GM12873 (cell line): ENCODE data around the gene PRKD1.

Experiments used
- CTCF ChIP-seq: IDR thresholded peaks from 2 replicates; pipeline ENCODE4 v1.5.1; 2012; ENCODE audit warnings: low read depth, mild to moderate bottlenecking, moderate library complexity, low read length, control low read depth; ENCODE audit not compliant: insufficient read depth; ENCODE audit errors: missing control alignments

The PRKD1 gene

GRCh38 chr14:29566194-29566593 lies 361.5 kb downstream of the PRKD1 start:
- TF ChIP-seq CTCF, result no peak

GRCh38 chr14:29558516-29558915 lies 369.1 kb downstream of the PRKD1 start:
- TF ChIP-seq CTCF, result no peak

- no peak for TF ChIP-seq CTCF
These were observed 373.3 kb downstream of the PRKD1 start for GRCh38 chr14:29554335-29554734.

GRCh38 chr14:29553427-29553826 lies 374.2 kb downstream of the PRKD1 start:
- no peak for TF ChIP-seq CTCF

GRCh38 chr14:29548948-29549370 lies 378.7 kb downstream of the PRKD1 start:
- peak; percentile 47 for TF ChIP-seq CTCF

- TF ChIP-seq CTCF, result no peak
These were observed 381.9 kb downstream of the PRKD1 start for GRCh38 chr14:29545714-29546113.

GRCh38 chr14:29536886-29537511 lies 390.6 kb downstream of the PRKD1 start:
- TF ChIP-seq CTCF, result peak; percentile 15
